MV-4-11 (cell line): ENCODE measurements around the gene STARD3.

ENCODE experiments used
- DNase-seq: peaks from one replicate; lab custom pipeline; 2025; lab: John Stamatoyannopoulos, UW

STARD3 gene

GRCh38 chr17:39621523-39622379 is 15.2 kb upstream of the STARD3 start:
- peak; percentile 78 for DNase-seq

- no peak for DNase-seq
Measured at GRCh38 chr17:39622380-39623006, 14.5 kb upstream of the STARD3 start.

GRCh38 chr17:39623356-39623950 is 13.5 kb upstream of the STARD3 start:
- DNase-seq, result peak; percentile 59

GRCh38 chr17:39624313-39624712 is 12.6 kb upstream of the STARD3 start:
- DNase-seq, result no peak

- no peak for DNase-seq
Measured at GRCh38 chr17:39625198-39625785, 11.7 kb upstream of the STARD3 start.

- no peak for DNase-seq
Measured at GRCh38 chr17:39626171-39627046, 10.5 kb upstream of the STARD3 start, which contains the start of gene PPP1R1B. PPP1R1B (plus strand) TSS chr17:39626952; CDS start chr17:39627393, 441 bp downstream.

GRCh38 chr17:39627047-39627711 is 9.8 kb upstream of the STARD3 start:
- DNase-seq, result no peak

- no peak for DNase-seq
Measured at GRCh38 chr17:39627712-39628516, 9.0 kb upstream of the STARD3 start.

- no peak for DNase-seq
Measured at GRCh38 chr17:39628655-39629493, 8.1 kb upstream of the STARD3 start.

- no peak for DNase-seq
Measured at GRCh38 chr17:39629494-39629880, 7.5 kb upstream of the STARD3 start.

GRCh38 chr17:39629898-39630297 is 7.0 kb upstream of the STARD3 start:
- DNase-seq, result peak; percentile 80

- DNase-seq, result no peak
Measured at GRCh38 chr17:39631403-39631802, 5.5 kb upstream of the STARD3 start.

- no peak for DNase-seq
Measured at GRCh38 chr17:39632153-39632941, 4.6 kb upstream of the STARD3 start.

- no peak for DNase-seq
Measured at GRCh38 chr17:39633570-39634183, 3.3 kb upstream of the STARD3 start.

- no peak for DNase-seq
Measured at GRCh38 chr17:39634384-39634871, 2.5 kb upstream of the STARD3 start.

GRCh38 chr17:39635614-39636176 is 1.2 kb upstream of the STARD3 start:
- no peak for DNase-seq

- DNase-seq, result no peak
Measured at GRCh38 chr17:39636587-39636926, 387 bp upstream of the STARD3 start.

- DNase-seq, result no peak
Measured at GRCh38 chr17:39638317-39638716, 1.4 kb downstream of the STARD3 start.
